ENCODE data around the gene CITED4. TPM values are rescaled to one million over a fixed set of nuclear protein-coding genes. Genes with fewer than 3 reads are reported as not detected.

The CITED4 gene
- total RNA-seq, 4 donors from 2014 or later: 9.2 to 15.6 (median 14.1) TPM

- Histone ChIP-seq H3K27ac (no peak overlapping the region), H3K9me3 (no peaks in the 10 kb centered on the region), H3K4me1 (no peaks in the 10 kb centered on the region), H3K27me3 (no peaks in the 10 kb centered on the region), H3K4me3 (no peak overlapping the region), H3K36me3 (peaks cover 0 to 57% of the 10 kb centered on the region in 2 donors)
- no peak for ATAC-seq
- WGBS, 2 donors (ENCODE audit: low coverage in 1 of 2): 77 to 92% methylated on average over 7 to 9 of the region's 15 CpGs
- no peak for TF ChIP-seq CTCF (IDR thresholded peaks at IDR 0.05)
These were observed 22.9 kb downstream of the CITED4 start for GRCh38 chr1:40838980-40839942.

GRCh38 chr1:40838045-40838979 lies 23.9 kb downstream of the CITED4 start:
- ATAC-seq: no peak
- Histone ChIP-seq H3K4me1 (no peaks in the 10 kb centered on the region), H3K4me3 (no peak overlapping the region), H3K27ac (no peak overlapping the region), H3K27me3 (no peaks in the 10 kb centered on the region), H3K9me3 (no peaks in the 10 kb centered on the region), H3K36me3 (peaks cover 0 to 67% of the 10 kb centered on the region in 2 donors)
- TF ChIP-seq POLR2AphosphoS5 (IDR thresholded peaks at IDR 0.05) (no peak), POLR2A (IDR thresholded peaks at IDR 0.05) (no peak), CTCF (IDR thresholded peaks at IDR 0.05) (no peak)
- WGBS, 2 donors (ENCODE audit: low coverage in 1 of 2): 56 to 73% methylated on average over 14 to 24 of the region's 60 CpGs

GRCh38 chr1:40837601-40838000 lies 24.6 kb downstream of the CITED4 start:
- peaks cover 0 to 74% of the 10 kb centered on the region in 2 donors for H3K36me3 ChIP-seq

DNA sequence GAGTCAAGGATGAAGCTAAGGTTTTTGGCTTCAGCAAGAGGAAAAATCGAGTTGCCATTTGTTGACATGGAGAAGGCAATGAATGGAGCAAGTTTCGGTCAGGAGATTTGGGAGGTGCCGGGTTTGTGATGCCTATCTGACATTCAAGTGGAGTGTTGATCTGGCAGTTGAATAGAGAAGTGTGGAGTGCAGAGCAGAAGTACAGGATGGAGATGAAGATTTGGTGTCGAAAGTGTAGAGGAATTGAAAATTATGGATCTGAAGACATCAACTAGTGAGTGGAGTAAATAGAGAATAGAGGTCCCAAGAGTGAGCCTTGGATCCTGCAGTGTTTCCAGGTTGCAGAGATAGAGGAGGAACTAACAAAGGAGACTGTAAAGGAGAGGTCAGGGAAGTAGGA lies 25.9 kb downstream of the CITED4 start:
- Histone ChIP-seq H3K4me3 (no peak overlapping the region), H3K4me1 (no peaks in the 10 kb centered on the region), H3K9me3 (no peaks in the 10 kb centered on the region), H3K36me3 (peaks cover 0 to 86% of the 10 kb centered on the region in 2 donors), H3K27me3 (no peaks in the 10 kb centered on the region), H3K27ac (no peak overlapping the region)
- WGBS, 2 donors (ENCODE audit: low coverage in 1 of 2): 78 to 90% methylated on average over 4 of the region's 4 CpGs
- ATAC-seq: no peak
- TF ChIP-seq POLR2A (IDR thresholded peaks at IDR 0.05) (no peak), CTCF (IDR thresholded peaks at IDR 0.05) (no peak), POLR2AphosphoS5 (IDR thresholded peaks at IDR 0.05) (no peak), EP300 (IDR thresholded peaks at IDR 0.05) (no peak)

More at GRCh38 chr1:40837601-40838000, 24.6 kb downstream of the CITED4 start:
- ATAC-seq: no peak
- no peaks in the 10 kb centered on the region for H3K27me3 ChIP-seq
- WGBS, 2 donors (ENCODE audit: low coverage in 1 of 2): 67% methylated on average over 6 of the region's 24 CpGs; no CpG with 5 or more reads in 1 of the 2 donors
- H3K27ac ChIP-seq: no peak overlapping the region
- TF ChIP-seq POLR2A (IDR thresholded peaks at IDR 0.05) (no peak), CTCF (IDR thresholded peaks at IDR 0.05) (no peak), EP300 (IDR thresholded peaks at IDR 0.05) (no peak), POLR2AphosphoS5 (IDR thresholded peaks at IDR 0.05) (no peak)
- H3K4me1 ChIP-seq: no peaks in the 10 kb centered on the region
- H3K9me3 ChIP-seq: no peaks in the 10 kb centered on the region
- no peak overlapping the region for H3K4me3 ChIP-seq

Data from gastroesophageal sphincter (tissue), 4 donors.